Activated naive CD8-positive, alpha-beta T cell (primary cell): ENCODE results near the gene POLD1.
A peak's percentile ranks its signal among the peaks of the same experiment; 100 is the strongest.
"Not testable (repeated sequence)": the region's sequence is repeated elsewhere in the genome, so short reads cannot be mapped to it uniquely, and the experiment has no call there.

Source experiments
- H3K27ac Mint-ChIP-seq: one replicate; pipeline ENCODE4 v1.8.0; 2021; ENCODE audit warnings: mixed read lengths
- H3K27me3 Mint-ChIP-seq: one replicate; pipeline ENCODE4 v1.8.0; 2021; ENCODE audit warnings: mixed read lengths
- H3K36me3 Mint-ChIP-seq: one replicate; pipeline ENCODE4 v1.8.0; 2021; ENCODE audit warnings: mixed read lengths
- H3K4me1 Mint-ChIP-seq: one replicate; pipeline ENCODE4 v1.8.0; 2021; ENCODE audit warnings: low read depth, mixed read lengths
- H3K4me3 Mint-ChIP-seq: one replicate; pipeline ENCODE4 v1.8.0; 2021; ENCODE audit warnings: mild to moderate bottlenecking, mixed read lengths
- H3K9me3 Mint-ChIP-seq: one replicate; pipeline ENCODE4 v1.8.0; 2021; ENCODE audit warnings: low read depth, mixed read lengths

The POLD1 gene

DNA sequence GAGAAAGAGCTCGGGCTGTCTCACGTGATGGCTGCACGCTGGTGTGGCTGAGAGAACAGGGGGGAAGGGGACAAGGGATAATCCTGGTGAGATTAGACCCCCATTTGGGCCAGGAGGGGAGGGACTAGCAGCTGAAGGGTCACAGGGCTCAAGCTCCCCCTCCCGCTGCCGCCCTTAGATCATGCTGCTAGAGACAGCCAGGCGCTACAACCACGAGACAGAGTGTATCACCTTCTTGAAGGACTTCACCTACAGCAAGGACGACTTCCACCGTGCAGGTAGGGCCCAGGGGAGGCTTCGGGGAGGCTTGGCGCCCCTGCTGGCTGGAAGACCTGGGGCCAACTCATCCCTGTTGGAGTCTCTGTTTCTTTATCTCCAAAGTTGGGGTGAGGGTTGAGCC is 4.5 kb upstream of the POLD1 start:
- Mint-ChIP-seq H3K27ac (no peak overlapping the region), H3K36me3 (peaks cover 4% of the 10 kb centered on the region), H3K4me3 (no peak overlapping the region), H3K4me1 (peaks cover 31% of the 10 kb centered on the region), H3K9me3 (no peaks in the 10 kb centered on the region), H3K27me3 (no peaks in the 10 kb centered on the region)

DNA sequence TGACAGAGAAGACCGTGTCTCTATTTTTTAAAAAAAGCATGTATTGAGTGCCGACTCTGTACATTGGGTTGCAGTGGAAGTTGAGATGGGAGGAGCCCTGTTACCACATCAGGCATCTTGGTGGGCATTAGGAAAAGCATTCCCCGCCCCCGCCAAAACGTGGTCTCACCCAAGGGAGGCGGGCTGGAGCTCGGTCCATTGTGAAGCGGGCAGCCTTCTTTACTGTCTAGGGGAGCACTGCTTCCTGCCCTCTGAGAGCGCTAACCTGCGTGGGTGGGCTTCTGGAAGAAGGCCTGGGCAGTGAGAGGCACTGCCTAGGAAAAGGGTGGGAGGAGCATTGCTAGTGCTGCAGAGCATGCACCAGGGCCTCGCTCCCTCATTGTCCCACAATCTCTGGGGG is 4.0 kb upstream of the POLD1 start:
- Mint-ChIP-seq H3K27me3 (no peaks in the 10 kb centered on the region), H3K4me3 (no peak overlapping the region), H3K27ac (no peak overlapping the region), H3K9me3 (no peaks in the 10 kb centered on the region), H3K4me1 (peaks cover 36% of the 10 kb centered on the region), H3K36me3 (peaks cover 8% of the 10 kb centered on the region)

DNA sequence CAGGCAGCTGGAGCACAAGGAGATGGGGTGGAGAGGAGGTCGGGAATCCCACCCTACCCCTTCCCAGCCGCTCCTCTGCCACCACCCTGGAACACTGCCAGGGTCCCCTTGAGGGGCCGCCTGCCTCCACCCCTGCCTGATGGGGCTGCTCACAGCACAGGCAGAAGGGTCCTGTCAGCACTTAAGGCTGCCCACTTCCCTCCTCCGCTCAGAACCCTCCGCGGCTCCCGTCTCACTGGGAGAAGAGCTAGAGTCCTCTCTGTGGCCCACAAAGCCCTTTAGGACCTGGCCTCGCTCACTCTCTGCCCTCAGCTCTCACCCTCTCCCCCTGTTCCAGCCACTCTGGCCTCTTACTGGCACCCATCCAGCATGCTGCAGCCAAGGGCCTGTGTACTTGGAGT is 3.4 kb upstream of the POLD1 start:
- Mint-ChIP-seq H3K4me1 (peaks cover 37% of the 10 kb centered on the region), H3K27ac (peak overlapping the region; percentile 16), H3K4me3 (no peak overlapping the region), H3K9me3 (no peaks in the 10 kb centered on the region), H3K27me3 (no peaks in the 10 kb centered on the region), H3K36me3 (peaks cover 8% of the 10 kb centered on the region)

DNA sequence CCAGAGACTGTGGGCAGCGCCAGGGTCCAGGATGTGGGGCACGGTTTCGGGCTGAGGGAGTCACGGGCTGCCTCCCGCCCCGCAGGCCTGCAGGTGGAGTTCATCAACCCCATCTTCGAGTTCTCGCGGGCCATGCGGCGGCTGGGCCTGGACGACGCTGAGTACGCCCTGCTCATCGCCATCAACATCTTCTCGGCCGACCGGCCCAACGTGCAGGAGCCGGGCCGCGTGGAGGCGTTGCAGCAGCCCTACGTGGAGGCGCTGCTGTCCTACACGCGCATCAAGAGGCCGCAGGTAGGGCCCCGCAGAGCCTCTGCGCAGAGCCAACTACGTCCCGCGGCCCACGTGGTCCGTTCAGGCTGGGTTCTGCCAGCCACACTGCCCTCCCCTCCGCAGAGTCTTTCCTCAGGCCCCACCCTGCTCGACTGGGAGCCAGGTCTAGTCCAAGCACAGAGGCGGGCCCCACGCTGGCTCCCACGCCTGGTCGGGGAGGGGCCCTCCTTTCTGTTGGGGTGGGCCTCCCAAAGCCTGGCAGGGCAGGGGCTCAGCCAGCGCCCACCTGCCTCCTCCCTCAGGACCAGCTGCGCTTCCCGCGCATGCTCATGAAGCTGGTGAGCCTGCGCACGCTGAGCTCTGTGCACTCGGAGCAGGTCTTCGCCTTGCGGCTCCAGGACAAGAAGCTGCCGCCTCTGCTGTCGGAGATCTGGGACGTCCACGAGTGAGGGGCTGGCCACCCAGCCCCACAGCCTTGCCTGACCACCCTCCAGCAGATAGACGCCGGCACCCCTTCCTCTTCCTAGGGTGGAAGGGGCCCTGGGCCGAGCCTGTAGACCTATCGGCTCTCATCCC is 2.0 kb upstream of the POLD1 start:
- H3K27me3 Mint-ChIP-seq: no peaks in the 10 kb centered on the region
- no peak overlapping the region for H3K27ac Mint-ChIP-seq
- peaks cover 8% of the 10 kb centered on the region for H3K36me3 Mint-ChIP-seq
- no peaks in the 10 kb centered on the region for H3K9me3 Mint-ChIP-seq
- H3K4me3 Mint-ChIP-seq: no peak overlapping the region
- H3K4me1 Mint-ChIP-seq: peaks cover 33% of the 10 kb centered on the region

DNA sequence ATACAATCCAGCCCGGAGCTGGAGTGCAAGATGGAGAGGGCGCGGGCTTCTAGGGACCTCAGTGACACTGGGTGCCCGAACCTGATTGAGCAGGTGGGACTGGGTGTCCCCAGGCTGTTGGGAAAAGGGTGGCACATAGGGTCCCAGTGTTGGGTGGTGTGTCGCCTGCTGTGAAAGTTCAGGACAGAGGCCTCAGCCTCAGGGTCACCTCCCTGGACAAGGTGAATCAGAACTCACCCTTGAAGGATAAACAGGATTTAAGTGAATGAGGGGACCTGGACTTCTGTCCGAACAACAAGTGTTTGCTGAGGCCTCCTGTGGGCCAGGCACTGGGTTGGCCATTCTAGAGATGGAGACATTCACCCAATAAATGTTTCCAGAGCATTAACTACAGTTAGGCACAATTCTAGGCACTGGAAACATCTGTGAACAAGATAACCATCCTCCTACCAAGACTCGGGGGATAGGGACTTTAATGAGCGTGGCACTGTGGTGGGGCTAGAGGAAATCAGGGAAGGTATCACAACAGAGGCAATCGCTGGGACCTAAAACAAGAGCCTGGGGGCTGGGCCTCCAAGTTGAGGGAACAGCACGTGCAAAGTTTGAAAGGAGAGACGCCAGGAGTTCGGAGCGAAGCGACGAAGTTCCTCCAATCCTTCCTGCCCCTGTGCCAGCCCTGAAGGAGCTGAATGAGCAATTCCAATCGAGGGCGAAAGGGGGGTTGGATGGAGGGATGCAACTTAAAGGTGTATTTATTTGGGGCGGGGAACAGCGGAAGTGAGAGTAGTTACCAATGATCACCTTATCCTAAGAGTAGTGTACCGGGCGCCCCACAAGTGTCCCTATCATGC is 921 bp upstream of the POLD1 start:
- no peaks in the 10 kb centered on the region for H3K9me3 Mint-ChIP-seq
- peaks cover 33% of the 10 kb centered on the region for H3K4me1 Mint-ChIP-seq
- no peaks in the 10 kb centered on the region for H3K27me3 Mint-ChIP-seq
- peak overlapping the region; percentile 98 for H3K27ac Mint-ChIP-seq
- peaks cover 12% of the 10 kb centered on the region for H3K36me3 Mint-ChIP-seq
- H3K4me3 Mint-ChIP-seq: peak overlapping the region; percentile 99

DNA sequence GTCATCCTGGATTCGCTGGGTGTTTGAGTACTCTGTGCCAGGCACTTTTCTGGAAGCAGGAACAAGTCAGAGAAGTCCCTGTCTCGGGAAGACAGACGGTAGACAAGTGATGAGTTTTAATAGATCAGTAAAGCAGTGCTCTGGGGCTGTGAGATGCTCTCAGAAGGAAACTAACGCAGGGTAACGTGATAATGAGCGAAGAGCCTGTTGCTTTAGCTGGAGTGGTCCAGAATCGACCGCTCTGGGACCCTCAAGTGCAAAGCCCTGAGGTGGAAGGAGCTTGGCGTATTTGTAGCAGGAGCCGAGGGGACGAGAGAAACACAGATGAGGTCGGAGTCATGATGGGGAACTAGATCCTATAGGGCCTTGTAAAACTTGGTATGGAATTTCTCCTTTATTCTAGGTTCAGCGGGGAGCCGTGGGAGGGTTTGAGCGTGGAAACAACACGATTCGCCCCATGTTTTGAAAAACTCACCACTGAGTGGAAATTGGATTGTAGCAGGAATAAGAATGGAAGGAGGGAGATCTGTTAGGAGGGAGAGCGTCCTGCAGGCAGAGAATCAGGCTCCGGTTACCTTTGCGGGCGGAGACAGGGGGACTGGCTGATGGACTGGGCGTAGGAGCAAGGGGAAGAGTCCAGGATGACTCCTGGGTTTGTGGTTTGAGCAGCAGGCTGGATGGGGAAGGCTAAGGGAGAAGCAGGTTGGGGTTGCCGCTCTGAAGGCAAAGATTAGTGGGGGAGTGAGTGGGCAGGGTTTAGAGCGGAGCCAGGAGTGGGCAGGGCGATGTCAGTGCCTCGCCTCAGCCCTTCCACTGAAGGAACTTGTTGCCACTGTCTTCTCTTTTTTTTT is 763 bp downstream of the POLD1 start:
- peak overlapping the region; percentile 98 for H3K27ac Mint-ChIP-seq
- peaks cover 8% of the 10 kb centered on the region for H3K36me3 Mint-ChIP-seq
- peak overlapping the region; percentile 99 for H3K4me3 Mint-ChIP-seq
- peaks cover 29% of the 10 kb centered on the region for H3K4me1 Mint-ChIP-seq
- H3K9me3 Mint-ChIP-seq: no peaks in the 10 kb centered on the region
- no peaks in the 10 kb centered on the region for H3K27me3 Mint-ChIP-seq

DNA sequence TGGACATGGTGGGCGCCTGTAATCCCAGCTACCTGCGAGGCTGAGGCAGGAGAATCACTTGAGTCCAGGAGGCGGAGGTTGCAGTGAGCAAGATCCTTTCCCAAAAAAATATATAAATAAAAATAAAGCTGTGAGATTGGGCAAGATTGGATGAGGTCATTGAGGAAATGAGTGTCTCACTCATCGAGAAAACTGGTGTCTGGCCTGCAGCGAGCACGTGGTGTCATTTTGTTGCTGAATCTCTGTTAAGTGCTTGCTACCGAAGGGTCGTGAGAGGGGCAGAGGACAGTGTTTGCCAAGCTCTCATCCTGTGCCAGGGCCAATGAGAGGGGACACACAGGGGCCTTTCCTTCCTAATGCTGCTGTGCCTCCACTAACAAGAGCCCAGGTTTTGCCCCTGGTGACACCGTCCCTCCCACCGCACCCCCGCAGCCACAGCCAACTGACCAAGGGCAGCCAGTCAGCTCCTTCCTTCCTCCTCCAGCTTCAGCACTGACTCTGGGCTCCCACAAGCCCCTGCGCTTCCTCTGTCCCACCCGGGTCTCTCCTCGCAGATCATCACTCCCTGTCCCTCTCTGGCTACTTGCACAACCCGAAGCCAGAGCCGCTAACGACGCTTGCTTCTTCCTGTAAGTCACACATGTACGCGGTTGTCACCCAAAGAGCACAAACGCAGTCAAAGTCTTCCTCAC is 3.2 kb downstream of the POLD1 start:
- Mint-ChIP-seq H3K27ac (peak overlapping the region; percentile 22), H3K27me3 (no peaks in the 10 kb centered on the region), H3K4me1 (peaks cover 27% of the 10 kb centered on the region), H3K36me3 (peaks cover 8% of the 10 kb centered on the region), H3K4me3 (peak overlapping the region; percentile 77), H3K9me3 (no peaks in the 10 kb centered on the region)

DNA sequence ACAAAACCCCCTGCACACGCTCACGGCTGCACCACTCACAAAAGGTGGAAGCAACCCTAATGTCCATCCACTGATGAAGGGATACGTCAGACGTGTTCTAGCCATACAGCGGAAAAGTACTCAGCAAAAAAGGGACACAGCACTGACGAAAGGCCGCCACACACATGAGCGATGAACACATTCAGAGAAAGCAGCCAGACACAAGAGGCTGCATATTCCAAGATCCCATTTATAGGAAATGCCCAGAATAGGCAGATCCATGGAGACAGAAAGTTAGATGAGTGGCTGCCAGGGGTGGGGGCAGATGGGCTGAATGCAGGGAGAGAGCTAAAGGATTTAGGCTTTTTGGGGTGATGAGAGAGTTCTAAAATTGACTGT is 3.7 kb downstream of the POLD1 start:
- peak overlapping the region; percentile 77 for H3K4me3 Mint-ChIP-seq
- no peaks in the 10 kb centered on the region for H3K9me3 Mint-ChIP-seq
- H3K27me3 Mint-ChIP-seq: no peaks in the 10 kb centered on the region
- H3K27ac Mint-ChIP-seq: peak overlapping the region; percentile 22
- H3K4me1 Mint-ChIP-seq: peaks cover 27% of the 10 kb centered on the region
- H3K36me3 Mint-ChIP-seq: peaks cover 8% of the 10 kb centered on the region

DNA sequence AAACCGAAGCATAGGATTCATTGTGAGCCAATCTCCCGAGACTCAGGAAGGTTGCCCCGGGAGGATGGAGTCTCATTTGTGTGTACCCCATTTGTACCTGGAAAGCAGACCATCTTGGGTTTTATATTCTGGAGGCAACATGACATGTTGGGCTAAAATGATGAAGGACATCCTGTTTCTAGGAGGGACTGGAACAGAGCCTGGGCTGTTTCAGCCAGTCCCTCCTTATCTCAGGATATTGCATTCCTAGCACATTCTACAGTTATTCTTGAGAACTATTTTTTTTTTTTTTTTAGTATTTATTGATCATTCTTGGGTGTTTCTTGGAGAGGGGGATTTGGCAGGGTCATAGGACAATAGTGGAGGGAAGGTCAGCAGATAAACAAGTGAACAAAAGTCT is 6.1 kb downstream of the POLD1 start:
- not testable (repeated sequence) for H3K27ac Mint-ChIP-seq, H3K4me1 Mint-ChIP-seq, H3K27me3 Mint-ChIP-seq, H3K9me3 Mint-ChIP-seq, H3K4me3 Mint-ChIP-seq, H3K36me3 Mint-ChIP-seq

DNA sequence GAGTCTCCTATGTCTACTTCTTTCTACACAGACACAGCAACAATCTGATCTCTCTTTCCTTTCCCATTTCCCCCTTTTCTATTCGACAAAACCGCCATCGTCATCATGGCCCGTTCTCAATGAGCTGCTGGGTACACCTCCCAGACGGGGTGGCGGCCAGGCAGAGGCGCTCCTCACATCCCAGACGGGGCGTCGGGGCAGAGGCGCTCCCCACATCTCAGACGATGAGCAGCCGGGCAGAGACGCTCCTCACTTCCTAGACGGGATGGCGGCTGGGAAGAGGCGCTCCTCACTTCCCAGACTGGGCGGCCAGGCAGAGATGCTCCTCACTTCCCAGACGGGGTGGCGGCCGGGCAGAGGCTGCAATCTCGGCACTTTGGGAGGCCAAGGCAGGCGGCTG is 6.8 kb downstream of the POLD1 start:
- not testable (repeated sequence) for H3K27me3 Mint-ChIP-seq, H3K9me3 Mint-ChIP-seq, H3K4me3 Mint-ChIP-seq, H3K27ac Mint-ChIP-seq, H3K4me1 Mint-ChIP-seq, H3K36me3 Mint-ChIP-seq

DNA sequence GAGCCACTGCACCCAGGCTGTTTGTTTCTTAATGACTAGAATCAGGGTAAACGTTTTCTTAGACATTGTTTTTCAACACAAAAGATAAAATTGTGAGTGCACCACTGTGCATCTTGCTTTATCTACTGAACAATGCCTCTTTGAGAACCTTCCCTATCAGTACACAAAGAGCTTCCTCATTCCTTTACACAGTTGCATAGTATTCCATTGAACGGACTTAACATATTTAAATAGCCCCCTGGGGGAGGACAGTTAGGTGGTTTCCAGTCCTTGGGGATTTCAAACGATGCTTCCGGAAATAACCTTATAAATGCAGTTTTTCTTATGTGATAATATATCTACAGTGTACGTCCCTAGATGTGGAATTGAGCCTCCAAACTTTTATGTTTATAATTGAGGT is 8.6 kb downstream of the POLD1 start:
- peaks cover under 1% of the 10 kb centered on the region for H3K4me1 Mint-ChIP-seq
- H3K4me3 Mint-ChIP-seq: no peak overlapping the region
- no peak overlapping the region for H3K27ac Mint-ChIP-seq
- peaks cover 4% of the 10 kb centered on the region for H3K36me3 Mint-ChIP-seq
- H3K9me3 Mint-ChIP-seq: no peaks in the 10 kb centered on the region
- H3K27me3 Mint-ChIP-seq: no peaks in the 10 kb centered on the region

DNA sequence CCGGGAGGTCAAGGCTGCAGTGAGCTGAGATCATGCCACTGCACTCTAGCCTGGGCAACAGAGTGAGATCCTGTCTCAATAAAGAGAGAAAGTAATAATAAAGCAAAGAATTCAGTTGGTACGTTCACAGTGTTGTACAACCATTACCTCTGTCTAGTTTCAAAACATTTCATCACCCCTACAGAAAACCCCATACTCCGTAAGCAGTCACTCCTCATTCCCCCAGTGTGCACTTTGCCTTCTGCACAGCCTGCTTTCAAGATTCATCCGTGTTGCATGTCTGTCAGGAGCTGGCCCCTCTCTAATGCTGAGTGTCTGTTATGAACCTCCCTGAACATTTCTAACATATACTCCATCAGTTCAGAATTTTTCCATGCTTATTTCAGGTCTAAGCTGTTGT is 9.4 kb downstream of the POLD1 start:
- Mint-ChIP-seq H3K27ac (no peak overlapping the region), H3K9me3 (no peaks in the 10 kb centered on the region), H3K36me3 (peaks cover 2% of the 10 kb centered on the region), H3K27me3 (no peaks in the 10 kb centered on the region), H3K4me1 (no peaks in the 10 kb centered on the region), H3K4me3 (no peak overlapping the region)

DNA sequence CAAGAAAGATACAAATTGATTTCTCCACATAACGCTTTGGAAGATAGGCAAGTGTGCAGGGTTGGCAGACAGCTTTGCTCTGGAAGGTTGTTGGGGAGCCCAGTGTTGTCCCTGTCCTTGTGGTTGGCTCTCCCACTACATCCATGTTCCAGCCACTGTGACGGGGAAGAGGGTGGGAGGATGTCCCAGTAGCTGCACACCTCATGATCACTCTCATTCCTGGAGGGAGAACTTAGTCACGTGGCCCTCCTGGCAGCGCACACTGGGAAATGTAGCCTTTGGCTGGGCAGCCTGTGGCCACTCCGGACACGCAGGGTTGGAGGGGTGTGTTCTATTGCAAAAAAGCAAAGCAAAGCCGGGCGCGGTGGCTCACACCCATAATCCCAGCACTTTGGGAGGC is 9.9 kb downstream of the POLD1 start:
- Mint-ChIP-seq H3K36me3 (peaks cover 2% of the 10 kb centered on the region), H3K9me3 (no peaks in the 10 kb centered on the region), H3K4me3 (no peak overlapping the region), H3K27me3 (no peaks in the 10 kb centered on the region), H3K27ac (no peak overlapping the region), H3K4me1 (no peaks in the 10 kb centered on the region)

DNA sequence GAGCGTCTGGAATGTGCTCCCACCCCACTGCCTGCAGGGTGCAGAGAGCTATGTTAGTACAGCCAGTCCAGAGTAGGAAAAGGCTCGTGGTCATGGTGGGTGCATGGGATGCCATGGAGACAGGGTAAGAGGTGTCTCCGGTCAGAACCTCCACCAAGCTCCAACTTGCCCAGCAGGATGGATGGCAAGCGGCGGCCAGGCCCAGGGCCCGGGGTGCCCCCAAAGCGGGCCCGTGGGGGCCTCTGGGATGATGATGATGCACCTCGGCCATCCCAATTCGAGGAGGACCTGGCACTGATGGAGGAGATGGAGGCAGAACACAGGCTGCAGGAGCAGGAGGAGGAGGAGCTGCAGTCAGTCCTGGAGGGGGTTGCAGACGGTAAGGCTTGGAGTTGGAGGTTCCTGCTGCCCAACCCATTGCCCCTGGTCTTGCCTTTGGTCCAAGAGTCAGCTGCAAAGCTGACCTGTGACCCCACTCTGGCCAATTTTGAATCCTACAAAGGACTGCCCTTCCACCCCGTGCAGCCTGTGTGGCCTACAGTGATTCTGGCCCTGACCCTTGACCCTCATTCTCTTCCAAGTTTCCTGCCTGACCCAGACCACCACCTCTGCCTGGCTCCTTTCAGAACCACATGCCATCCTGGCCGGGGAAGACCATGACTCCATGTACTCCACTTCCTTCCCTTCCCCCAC is 14.7 kb downstream of the POLD1 start:
- no peak overlapping the region for H3K4me3 Mint-ChIP-seq
- H3K27ac Mint-ChIP-seq: no peak overlapping the region
- H3K27me3 Mint-ChIP-seq: no peaks in the 10 kb centered on the region
- H3K9me3 Mint-ChIP-seq: no peaks in the 10 kb centered on the region
- H3K4me1 Mint-ChIP-seq: no peaks in the 10 kb centered on the region
- H3K36me3 Mint-ChIP-seq: peaks cover 5% of the 10 kb centered on the region
